K562 (cell line): ENCODE data around the gene ALDH18A1. TPM values are rescaled to one million over a fixed set of nuclear protein-coding genes. Genes with fewer than 3 reads are reported as not detected.
A peak's percentile ranks its signal among the peaks of the same experiment; 100 is the strongest.

Experiments used
- BCL6 ChIP-seq: fragments of 250-450 bp; sonication (Bioruptor Pico); IDR thresholded peaks from 2 replicates; pipeline ENCODE4 v1.4.0; 2020
- BRF1 ChIP-seq: IDR thresholded peaks from 3 replicates; pipeline ENCODE4 v1.6.1; 2011; ENCODE audit warnings: borderline replicate concordance, mild to moderate bottlenecking; ENCODE audit not compliant: insufficient read length; ENCODE audit errors: extremely low read depth
- ELF2 ChIP-seq: fragments of 250-450 bp; sonication (Bioruptor Pico); IDR thresholded peaks from 2 replicates; pipeline ENCODE4 v1.5.0; 2021; ENCODE audit warnings: mild to moderate bottlenecking
- FOXK1 ChIP-seq: sonication (generic); formaldehyde crosslinking; IDR thresholded peaks from 2 replicates; pipeline ENCODE4 v1.8.0; 2022; ENCODE audit warnings: missing genetic modification reagents, mild to moderate bottlenecking, borderline replicate concordance
- GATAD2A ChIP-seq: fragments of 450-650 bp; IDR thresholded peaks from 2 replicates; pipeline ENCODE4 v1.6.1; 2017
- HNRNPK ChIP-seq: fragments of 200-400 bp; formaldehyde crosslinking; IDR thresholded peaks from one replicate; pipeline ENCODE4 v1.6.1; 2018; ENCODE audit warnings: mild to moderate bottlenecking, low read depth, low read length; ENCODE audit not compliant: poor library complexity, severe bottlenecking
- LARP7 ChIP-seq: fragments of 450-650 bp; IDR thresholded peaks from 2 replicates; pipeline ENCODE4 v1.6.1; 2016
- LCOR ChIP-seq: sonication (generic); formaldehyde crosslinking; IDR thresholded peaks from 2 replicates; pipeline ENCODE4 v1.8.0; 2022; ENCODE audit warnings: mild to moderate bottlenecking, missing genetic modification reagents
- MCM3 ChIP-seq: fragments of 450-650 bp; IDR thresholded peaks from 2 replicates; pipeline ENCODE4 v1.6.1; 2016
- MEF2A ChIP-seq: IDR thresholded peaks from 2 replicates; pipeline ENCODE4 v1.6.1; 2011; ENCODE audit warnings: low read depth, mild to moderate bottlenecking, low read length, moderate library complexity; ENCODE audit not compliant: control insufficient read depth
- NFYB ChIP-seq: IDR thresholded peaks from 2 replicates; pipeline ENCODE4 v1.6.1; 2011; ENCODE audit warnings: mild to moderate bottlenecking, moderate library complexity; ENCODE audit not compliant: insufficient read length; ENCODE audit errors: extremely low read depth
- NONO ChIP-seq, 2 experiments: fragments of 200-400 bp in 1 of 2; fragments of 450-650 bp in 1 of 2; formaldehyde crosslinking in 1 of 2; IDR thresholded peaks; 2 replicates each; pipeline ENCODE4 v1.6.1; 2017; ENCODE audit warnings: low read depth in 2 of 2, mild to moderate bottlenecking in 2 of 2, moderate library complexity in 2 of 2, low read length in 1 of 2
- NR2C1 ChIP-seq, 2 experiments: fragments of 450-650 bp; IDR thresholded peaks; 2 replicates each; pipeline ENCODE4 v1.6.1; 2017; ENCODE audit warnings: mild to moderate bottlenecking in 2 of 2, antibody characterized with exemption in 1 of 2, inconsistent platforms in 1 of 2, missing compliant biosample characterization in 1 of 2, missing genetic modification characterization in 1 of 2
- RBM25 ChIP-seq: fragments of 200-400 bp; formaldehyde crosslinking; IDR thresholded peaks from 2 replicates; pipeline ENCODE4 v1.6.1; 2018; ENCODE audit warnings: low read length, low read depth, moderate library complexity; ENCODE audit not compliant: severe bottlenecking
- RNF2 ChIP-seq: sonication (generic); IDR thresholded peaks from 2 replicates; pipeline ENCODE4 v1.6.1; 2016
- SMARCB1 ChIP-seq: IDR thresholded peaks from 2 replicates; pipeline ENCODE4 v1.6.1; 2011; ENCODE audit warnings: improper control_type of control experiment, low read depth; ENCODE audit not compliant: insufficient read length
- SPI1 ChIP-seq: IDR thresholded peaks from 2 replicates; pipeline ENCODE4 v1.6.1; 2011; ENCODE audit warnings: low read depth, low read length, control low read depth, borderline replicate concordance
- TAF9B ChIP-seq: fragments of 450-650 bp; IDR thresholded peaks from 2 replicates; pipeline ENCODE4 v1.6.1; 2018; ENCODE audit warnings: mild to moderate bottlenecking; ENCODE audit not compliant: partially characterized antibody
- TEAD1 ChIP-seq, 2 experiments: fragments of 450-650 bp in 1 of 2; sonication (generic) in 1 of 2; formaldehyde crosslinking; IDR thresholded peaks; 2 replicates each; pipeline versions ENCODE4 v1.4.0 to v1.8.0; 2020 to 2022; ENCODE audit warnings: mild to moderate bottlenecking in 2 of 2, missing genetic modification reagents in 1 of 2
- TEAD4 ChIP-seq, 2 experiments: sonication (generic) in 1 of 2; formaldehyde crosslinking in 1 of 2; IDR thresholded peaks; 2 replicates each; pipeline versions ENCODE4 v1.6.1 to v1.8.0; 2012 to 2022; ENCODE audit warnings: borderline replicate concordance in 1 of 2, inconsistent platforms in 1 of 2, low read length in 1 of 2, mild to moderate bottlenecking in 1 of 2, missing genetic modification reagents in 1 of 2
- THRAP3 ChIP-seq: fragments of 450-650 bp; IDR thresholded peaks from 2 replicates; pipeline ENCODE4 v1.6.1; 2016; ENCODE audit warnings: mild to moderate bottlenecking, inconsistent platforms, borderline replicate concordance
- XRCC5 ChIP-seq: fragments of 200-400 bp; formaldehyde crosslinking; IDR thresholded peaks from 2 replicates; pipeline ENCODE4 v1.6.1; 2017; ENCODE audit warnings: low read depth, mild to moderate bottlenecking, low read length
- ZFP1 ChIP-seq: fragments of 450-650 bp; formaldehyde crosslinking; IDR thresholded peaks from 2 replicates; pipeline ENCODE4 v1.4.0; 2020; ENCODE audit warnings: mild to moderate bottlenecking, mixed read lengths
- ZNF133 ChIP-seq: fragments of 250-450 bp; sonication (Bioruptor Pico); IDR thresholded peaks from 2 replicates; pipeline ENCODE4 v1.4.0; 2020; ENCODE audit warnings: mild to moderate bottlenecking
- ZNF444 ChIP-seq: fragments of 250-450 bp; sonication (Bioruptor Pico); IDR thresholded peaks from 2 replicates; pipeline ENCODE4 v1.4.0; 2020; ENCODE audit warnings: mild to moderate bottlenecking, moderate library complexity
- ZNF561 ChIP-seq: fragments of 450-650 bp; formaldehyde crosslinking; conservative IDR thresholded peaks from 2 replicates; pipeline ENCODE4 v1.4.0; 2020; ENCODE audit warnings: mild to moderate bottlenecking, moderate library complexity
- ZNF707 ChIP-seq: fragments of 250-450 bp; sonication (Bioruptor Pico); conservative IDR thresholded peaks from 2 replicates; pipeline ENCODE4 v1.8.0; 2022; ENCODE audit warnings: inconsistent platforms, mild to moderate bottlenecking, moderate library complexity
- polyA plus RNA-seq, 8 experiments: library from polyadenylated mRNA; depleted of rRNA in 4 of 8; stranded (reverse) in 5 of 8; unstranded in 3 of 8; fragments of >200 nt; fragmentation: Nextera tagmentation in 2 of 8; fragmentation: Illumina TruSeq in 1 of 8; extraction: Ambion mirVana in 2 of 8; extraction: Trizol in 1 of 8; gene quantifications; 2 replicates each; pipeline versions ENCODE4 v1.2.1 to v1.2.3, GENCODE V29; 2011 to 2014; ENCODE audit warnings: inconsistent platforms in 1 of 8, missing spikeins in 1 of 8
- total RNA-seq, 7 experiments: library from RNA; depleted of rRNA in 6 of 7; stranded (reverse); fragments of >200 nt in 6 of 7; fragmentation: Illumina TruSeq in 2 of 7; extraction: Trizol in 2 of 7; gene quantifications; 2 replicates each; pipeline versions ENCODE4 v1.2.1 to v1.2.3, GENCODE V29; 2011 to 2021; ENCODE audit warnings: low replicate concordance in 1 of 7
- TF ChIP-seq, protein P1 (sequence below): fragments of 450-650 bp; IDR thresholded peaks from 2 replicates; pipeline ENCODE4 v1.6.1; 2016; ENCODE audit warnings: mild to moderate bottlenecking

Gene ALDH18A1
- total and polyA plus RNA-seq, 9 of the 15 experiments (the other 6 are each of a cell fraction or from before 2014, with no cell fraction given): 12.0 to 83.3 (median 43.8) TPM

- TF ChIP-seq RBM25 (peak; percentile 64), TEAD1 (CRISPR knock-in tag; IDR thresholded peaks at IDR 0.05) (peak; percentile 74 to 96), ZNF707 (no peak), TAF9B (no peak), HNRNPK (no peak), NR2C1 (IDR thresholded peaks at IDR 0.05) (no peak), NR2C1 (tag; IDR thresholded peaks at IDR 0.05) (no peak), MEF2A (no peak), ZNF444 (no peak), MCM3 (no peak), ZFP1 (CRISPR knock-in tag) (no peak), LCOR (CRISPR knock-in tag) (no peak), ELF2 (CRISPR knock-in tag) (no peak), NONO (IDR thresholded peaks at IDR 0.05; ENCODE audit: low read depth in 2 of 2, low read length in 1 of 2) (0 out of 4 replicates have a peak, but pooled peaks of 1 of the 2 experiments have one; percentile 16), THRAP3 (no peak), ZNF561 (CRISPR knock-in tag) (no peak), BRF1 (no peak), FOXK1 (CRISPR knock-in tag) (no peak), TEAD4 (IDR thresholded peaks at IDR 0.05; ENCODE audit: low read length) (no peak), TEAD4 (CRISPR knock-in tag; IDR thresholded peaks at IDR 0.05; ENCODE audit: borderline replicate concordance) (no peak), SMARCB1 (no peak), GATAD2A (no peak), BCL6 (CRISPR knock-in tag) (no peak), SPI1 (no peak), XRCC5 (peak; percentile 86), LARP7 (no peak), NFYB (peak; percentile 68), RNF2 (no peak), ZNF133 (CRISPR knock-in tag) (no peak)
- TF ChIP-seq, protein P1, sequence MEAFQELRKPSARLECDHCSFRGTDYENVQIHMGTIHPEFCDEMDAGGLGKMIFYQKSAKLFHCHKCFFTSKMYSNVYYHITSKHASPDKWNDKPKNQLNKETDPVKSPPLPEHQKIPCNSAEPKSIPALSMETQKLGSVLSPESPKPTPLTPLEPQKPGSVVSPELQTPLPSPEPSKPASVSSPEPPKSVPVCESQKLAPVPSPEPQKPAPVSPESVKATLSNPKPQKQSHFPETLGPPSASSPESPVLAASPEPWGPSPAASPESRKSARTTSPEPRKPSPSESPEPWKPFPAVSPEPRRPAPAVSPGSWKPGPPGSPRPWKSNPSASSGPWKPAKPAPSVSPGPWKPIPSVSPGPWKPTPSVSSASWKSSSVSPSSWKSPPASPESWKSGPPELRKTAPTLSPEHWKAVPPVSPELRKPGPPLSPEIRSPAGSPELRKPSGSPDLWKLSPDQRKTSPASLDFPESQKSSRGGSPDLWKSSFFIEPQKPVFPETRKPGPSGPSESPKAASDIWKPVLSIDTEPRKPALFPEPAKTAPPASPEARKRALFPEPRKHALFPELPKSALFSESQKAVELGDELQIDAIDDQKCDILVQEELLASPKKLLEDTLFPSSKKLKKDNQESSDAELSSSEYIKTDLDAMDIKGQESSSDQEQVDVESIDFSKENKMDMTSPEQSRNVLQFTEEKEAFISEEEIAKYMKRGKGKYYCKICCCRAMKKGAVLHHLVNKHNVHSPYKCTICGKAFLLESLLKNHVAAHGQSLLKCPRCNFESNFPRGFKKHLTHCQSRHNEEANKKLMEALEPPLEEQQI: peak; percentile 57; the same call in 1 of the 2 replicates
These were observed 37.4 kb upstream of the ALDH18A1 start, which contains the start of gene TCTN3 (continued) for GRCh38 chr10:95693668-95694534.
